ENCODE data around the gene COL8A2.

COL8A2 gene

GRCh38 chr1:36097693-36098585, 27.1 kb downstream of the COL8A2 start:
- no peaks in the 10 kb centered on the region for H3K79me2 ChIP-seq (ENCODE audit: insufficient read depth, low read length)
- no peak overlapping the region for H2AFZ ChIP-seq (ENCODE audit: low read depth, low read length, severe bottlenecking)
- H4K20me1 ChIP-seq (ENCODE audit: low read depth, low read length), result no peaks in the 10 kb centered on the region
- H3K27me3 ChIP-seq (ENCODE audit: low read length), result no peaks in the 10 kb centered on the region
- H3K36me3 ChIP-seq (ENCODE audit: low read length), result no peaks in the 10 kb centered on the region
- no peaks in the 10 kb centered on the region for H3K9me2 ChIP-seq (replicated peaks; ENCODE audit: insufficient read depth, low read length)
- no peak overlapping the region for H3K9ac ChIP-seq (ENCODE audit: low read length)
- TF ChIP-seq CTCF (IDR thresholded peaks at IDR 0.05; ENCODE audit: insufficient read depth, low read length, poor library complexity, severe bottlenecking), result no peak
- no peak for TF ChIP-seq EZH2phosphoT487 (conservative IDR thresholded peaks at IDR 0.05; ENCODE audit: low read length)
- no peak overlapping the region for H3K4me3 ChIP-seq (ENCODE audit: insufficient read depth, low read length, poor library complexity, severe bottlenecking)
- H3K27ac ChIP-seq (ENCODE audit: low read depth, low read length), result no peak overlapping the region
- no peak overlapping the region for H3K4me2 ChIP-seq (ENCODE audit: low read depth, low read length, poor library complexity, severe bottlenecking)
- H3K9me3 ChIP-seq (ENCODE audit: insufficient read depth, low read length), result no peaks in the 10 kb centered on the region
- no peaks in the 10 kb centered on the region for H3F3A ChIP-seq (ENCODE audit: insufficient read depth)

GRCh38 chr1:36096500-36097432, 28.3 kb downstream of the COL8A2 start:
- Histone ChIP-seq H2AFZ (ENCODE audit: low read depth, low read length, severe bottlenecking) (no peak overlapping the region), H3K79me2 (ENCODE audit: insufficient read depth, low read length) (no peaks in the 10 kb centered on the region), H4K20me1 (ENCODE audit: low read depth, low read length) (no peaks in the 10 kb centered on the region), H3K9me3 (ENCODE audit: insufficient read depth, low read length) (no peaks in the 10 kb centered on the region), H3K9me2 (replicated peaks; ENCODE audit: insufficient read depth, low read length) (no peaks in the 10 kb centered on the region), H3F3A (ENCODE audit: insufficient read depth) (no peaks in the 10 kb centered on the region), H3K4me3 (ENCODE audit: insufficient read depth, low read length, poor library complexity, severe bottlenecking) (no peak overlapping the region), H3K4me2 (ENCODE audit: low read depth, low read length, poor library complexity, severe bottlenecking) (no peak overlapping the region), H3K27me3 (ENCODE audit: low read length) (no peaks in the 10 kb centered on the region), H3K9ac (ENCODE audit: low read length) (no peak overlapping the region), H3K27ac (ENCODE audit: low read depth, low read length) (no peak overlapping the region), H3K36me3 (ENCODE audit: low read length) (no peaks in the 10 kb centered on the region)
- no peak for TF ChIP-seq EZH2phosphoT487 (conservative IDR thresholded peaks at IDR 0.05; ENCODE audit: low read length)

GRCh38 chr1:36095760-36096405, 29.1 kb downstream of the COL8A2 start:
- Histone ChIP-seq H2AFZ (ENCODE audit: low read depth, low read length, severe bottlenecking) (no peak overlapping the region), H3K27me3 (ENCODE audit: low read length) (no peaks in the 10 kb centered on the region), H3K9ac (ENCODE audit: low read length) (no peak overlapping the region), H4K20me1 (ENCODE audit: low read depth, low read length) (no peaks in the 10 kb centered on the region), H3K9me2 (replicated peaks; ENCODE audit: insufficient read depth, low read length) (no peaks in the 10 kb centered on the region), H3K4me2 (ENCODE audit: low read depth, low read length, poor library complexity, severe bottlenecking) (no peak overlapping the region), H3F3A (ENCODE audit: insufficient read depth) (no peaks in the 10 kb centered on the region), H3K27ac (ENCODE audit: low read depth, low read length) (no peak overlapping the region), H3K36me3 (ENCODE audit: low read length) (no peaks in the 10 kb centered on the region), H3K4me3 (ENCODE audit: insufficient read depth, low read length, poor library complexity, severe bottlenecking) (no peak overlapping the region), H3K79me2 (ENCODE audit: insufficient read depth, low read length) (no peaks in the 10 kb centered on the region), H3K9me3 (ENCODE audit: insufficient read depth, low read length) (no peaks in the 10 kb centered on the region)
- no peak for TF ChIP-seq EZH2phosphoT487 (conservative IDR thresholded peaks at IDR 0.05; ENCODE audit: low read length)
- TF ChIP-seq CTCF (IDR thresholded peaks at IDR 0.05; ENCODE audit: insufficient read depth, low read length, poor library complexity, severe bottlenecking), result no peak
